Kidney epithelial cell (primary cell): ENCODE data around the gene ZNF423. TPM values are rescaled to one million over a fixed set of nuclear protein-coding genes. Genes with fewer than 3 reads are reported as not detected.

Experiments
- DNase-seq: peaks from one replicate; pipeline ENCODE4 v3.0.0-alpha.2; 2010; ENCODE audit warnings: low read depth
- H3K27me3 ChIP-seq: 2 replicates; pipeline ENCODE4 v1.6.0; 2011; ENCODE audit warnings: low read length; ENCODE audit not compliant: control insufficient read depth, insufficient read depth
- H3K36me3 ChIP-seq: 2 replicates; pipeline ENCODE4 v1.5.1; 2011; ENCODE audit warnings: low read length; ENCODE audit not compliant: control insufficient read depth, insufficient read depth
- H3K4me3 ChIP-seq: 2 replicates; pipeline ENCODE4 v1.5.1; 2011; ENCODE audit warnings: low read depth, mild to moderate bottlenecking, control low read depth, low read length
- CTCF ChIP-seq: IDR thresholded peaks from 2 replicates; pipeline ENCODE4 v1.5.1; 2011; ENCODE audit warnings: mild to moderate bottlenecking, moderate library complexity, low read length, control low read depth, inconsistent platforms; ENCODE audit not compliant: insufficient read depth, poor library complexity, severe bottlenecking
- total RNA-seq: library from RNA; depleted of rRNA; stranded (reverse); fragments of >200 nt; gene quantifications from 2 replicates; pipeline ENCODE4 v1.2.3, GENCODE V29; 2015

The ZNF423 gene
- total RNA-seq, 1 donor from 2014 or later, result 3.6 TPM

GRCh38 chr16:49781401-49781800 lies 74.5 kb downstream of the ZNF423 start:
- Histone ChIP-seq H3K27me3 (peaks cover 3% of the 10 kb centered on the region), H3K4me3 (no peak overlapping the region), H3K36me3 (no peaks in the 10 kb centered on the region)
- DNase-seq, result no peak
- no peak for TF ChIP-seq CTCF

- Histone ChIP-seq H3K27me3 (peaks cover 3% of the 10 kb centered on the region), H3K4me3 (no peak overlapping the region), H3K36me3 (no peaks in the 10 kb centered on the region)
- no peak for DNase-seq
- TF ChIP-seq CTCF, result no peak
Measured at GRCh38 chr16:49780433-49780832, 75.5 kb downstream of the ZNF423 start.

- Histone ChIP-seq H3K36me3 (no peaks in the 10 kb centered on the region), H3K27me3 (peaks cover 3% of the 10 kb centered on the region), H3K4me3 (no peak overlapping the region)
- no peak for DNase-seq
- TF ChIP-seq CTCF, result no peak
Measured at GRCh38 chr16:49779979-49780378, 75.9 kb downstream of the ZNF423 start.

- Histone ChIP-seq H3K36me3 (no peaks in the 10 kb centered on the region), H3K27me3 (peaks cover 3% of the 10 kb centered on the region), H3K4me3 (no peak overlapping the region)
- no peak for TF ChIP-seq CTCF
- DNase-seq, result no peak
Measured at GRCh38 chr16:49778202-49778930, 77.5 kb downstream of the ZNF423 start.

GRCh38 chr16:49776734-49777133 lies 79.2 kb downstream of the ZNF423 start:
- Histone ChIP-seq H3K4me3 (no peak overlapping the region), H3K27me3 (peaks cover 3% of the 10 kb centered on the region), H3K36me3 (no peaks in the 10 kb centered on the region)
- no peak for TF ChIP-seq CTCF
- no peak for DNase-seq

GRCh38 chr16:49776085-49776595 lies 79.8 kb downstream of the ZNF423 start:
- DNase-seq, result no peak
- H3K36me3 ChIP-seq, result no peaks in the 10 kb centered on the region
- H3K4me3 ChIP-seq, result no peak overlapping the region
- no peak for TF ChIP-seq CTCF
- H3K27me3 ChIP-seq, result peaks cover 3% of the 10 kb centered on the region
